Hepatocyte (in vitro differentiated cells): ENCODE measurements around the gene F8A1.

Source experiments
- CTCF ChIP-seq: fragments of 200-600 bp; sonication (generic); IDR thresholded peaks from 2 replicates; pipeline ENCODE4 v1.5.1; 2016; ENCODE audit warnings: antibody characterized with exemption, mild to moderate bottlenecking; ENCODE audit not compliant: poor library complexity
- EZH2 ChIP-seq: fragments of 200-600 bp; sonication (generic); IDR thresholded peaks from 2 replicates; pipeline ENCODE4 v1.6.1; 2016; ENCODE audit warnings: antibody characterized with exemption, mild to moderate bottlenecking, borderline replicate concordance
- EZH2phosphoT487 ChIP-seq: fragments of 200-600 bp; sonication (generic); IDR thresholded peaks from one replicate; pipeline ENCODE4 v1.6.1; 2018; ENCODE audit warnings: antibody characterized with exemption, mild to moderate bottlenecking, low read depth, moderate library complexity; ENCODE audit not compliant: unreplicated experiment, severe bottlenecking

- no peak for TF ChIP-seq EZH2
- TF ChIP-seq CTCF: peak; percentile 44
- no peak for TF ChIP-seq EZH2phosphoT487
These were observed 45.3 kb upstream of the F8A1 start for GRCh38 chrX:154840856-154841255.
